Glomerular endothelial cell (primary cell): ENCODE data around the gene DIPK1B. TPM values are rescaled to one million over a fixed set of nuclear protein-coding genes. Genes with fewer than 3 reads are reported as not detected.

Source experiments
- DNase-seq: peaks from one replicate; pipeline ENCODE4 v3.0.0-alpha.2; 2011; ENCODE audit warnings: low read depth, low spot score; ENCODE audit errors: extremely low read depth
- total RNA-seq: library from RNA; depleted of rRNA; stranded (reverse); fragments of >200 nt; gene quantifications from 2 replicates; pipeline ENCODE4 v1.2.3, GENCODE V29; 2015

DIPK1B gene
- total RNA-seq, 1 donor from 2014 or later = 247 TPM

- no peak for DNase-seq
Observed at GRCh38 chr9:136686534-136686793, 25.9 kb upstream of the DIPK1B start.

- DNase-seq = no peak
Observed at GRCh38 chr9:136686794-136687711, 25.3 kb upstream of the DIPK1B start, which contains the start of gene AGPAT2. Gene AGPAT2 (minus strand): TSS chr9:136687457. CDS start chr9:136687357, 100 bp downstream.

- no peak for DNase-seq
Observed at GRCh38 chr9:136687721-136688223, 24.6 kb upstream of the DIPK1B start.

GRCh38 chr9:136688274-136689107 lies 23.9 kb upstream of the DIPK1B start:
- no peak for DNase-seq

GRCh38 chr9:136689108-136689460 lies 23.3 kb upstream of the DIPK1B start:
- no peak for DNase-seq

- no peak for DNase-seq
Observed at GRCh38 chr9:136690104-136690805, 22.1 kb upstream of the DIPK1B start.

GRCh38 chr9:136690806-136691261 lies 21.5 kb upstream of the DIPK1B start:
- no peak for DNase-seq

- no peak for DNase-seq
Observed at GRCh38 chr9:136691316-136692184, 20.8 kb upstream of the DIPK1B start.

- DNase-seq = no peak
Observed at GRCh38 chr9:136692185-136693134, 19.9 kb upstream of the DIPK1B start.

- DNase-seq = no peak
Observed at GRCh38 chr9:136693135-136693489, 19.3 kb upstream of the DIPK1B start.

GRCh38 chr9:136693490-136694162 lies 18.7 kb upstream of the DIPK1B start:
- DNase-seq = no peak

- DNase-seq = no peak
Observed at GRCh38 chr9:136694163-136694871, 18.1 kb upstream of the DIPK1B start.

- DNase-seq = no peak
Observed at GRCh38 chr9:136694872-136695247, 17.5 kb upstream of the DIPK1B start.

- no peak for DNase-seq
Observed at GRCh38 chr9:136695435-136695895, 16.9 kb upstream of the DIPK1B start.

GRCh38 chr9:136695955-136696354 lies 16.4 kb upstream of the DIPK1B start:
- no peak for DNase-seq

- DNase-seq = no peak
Observed at GRCh38 chr9:136696502-136696901, 15.9 kb upstream of the DIPK1B start.

- no peak for DNase-seq
Observed at GRCh38 chr9:136697146-136697820, 15.1 kb upstream of the DIPK1B start.
